Measurements from ENCODE around the gene CLPTM1.

Gene CLPTM1

GRCh38 chr19:45016388-45017314, 61.5 kb downstream of the CLPTM1 start:
- peak; percentile 86 for DNase-seq

- no peak for DNase-seq
Measured at GRCh38 chr19:45019187-45019586, 64.0 kb downstream of the CLPTM1 start.

GRCh38 chr19:45020071-45020470, 64.9 kb downstream of the CLPTM1 start:
- no peak for DNase-seq

GRCh38 chr19:45021971-45022370, 66.8 kb downstream of the CLPTM1 start:
- no peak for DNase-seq

- no peak for DNase-seq
Measured at GRCh38 chr19:45023048-45023447, 67.9 kb downstream of the CLPTM1 start.

- DNase-seq: no peak
Measured at GRCh38 chr19:45025264-45025663, 70.1 kb downstream of the CLPTM1 start.

- no peak for DNase-seq
Measured at GRCh38 chr19:45027371-45027770, 72.2 kb downstream of the CLPTM1 start.

- DNase-seq: no peak
Measured at GRCh38 chr19:45030825-45031224, 75.6 kb downstream of the CLPTM1 start.

- no peak for DNase-seq
Measured at GRCh38 chr19:45032421-45032820, 77.2 kb downstream of the CLPTM1 start.

- no peak for DNase-seq
Measured at GRCh38 chr19:45035755-45036154, 80.6 kb downstream of the CLPTM1 start.

GRCh38 chr19:45037393-45038169, 82.4 kb downstream of the CLPTM1 start:
- no peak for DNase-seq

- peak; percentile 96 for DNase-seq
Measured at GRCh38 chr19:45038931-45039893, 84.0 kb downstream of the CLPTM1 start, which contains the start of gene CLASRP. Gene CLASRP, plus strand, starts transcription at chr19:45039045. Its CDS starts 1,168 bp downstream, at chr19:45040213.

- peak; percentile 47 for DNase-seq
Measured at GRCh38 chr19:45040059-45040771, 85.0 kb downstream of the CLPTM1 start.

- no peak for DNase-seq
Measured at GRCh38 chr19:45041125-45041524, 85.9 kb downstream of the CLPTM1 start.
